Heart left ventricle (tissue), 16 donors: Measurements from ENCODE around the gene DCLK3. TPM values are rescaled to one million over a fixed set of nuclear protein-coding genes. Genes with fewer than 3 reads are reported as not detected.

Experiments
- ATAC-seq, 4 donors: fragments of 200-7000 bp; cut with Tn5 transposase; one replicate each; pipeline ENCODE4 v1.9.1; 2020 to 2022; ENCODE audit warnings: moderate library complexity in 4 of 4, mild to moderate bottlenecking in 3 of 4, moderate number of reproducible peaks in 1 of 4
- DNase-seq, 5 donors: peaks; one replicate each; pipeline ENCODE4 v3.0.0-alpha.2; 2020
- H3K27ac ChIP-seq, 12 donors: fragments of 200-600 bp; sonication (generic) in 4 of 12; one replicate each; pipeline versions ENCODE4 v1.5.0 to v1.8.0; 2016 to 2022; ENCODE audit warnings: mild to moderate bottlenecking in 2 of 12
- H3K27me3 ChIP-seq, 9 donors: fragments of 200-600 bp; sonication (generic) in 2 of 9; one replicate each; pipeline versions ENCODE4 v1.5.1 to v1.8.0; 2016 to 2022; ENCODE audit warnings: mild to moderate bottlenecking in 3 of 9
- H3K36me3 ChIP-seq, 9 donors: fragments of 200-600 bp; sonication (generic) in 2 of 9; one replicate each; pipeline versions ENCODE4 v1.5.0 to v1.8.0; 2018 to 2022; ENCODE audit warnings: mild to moderate bottlenecking in 2 of 9
- H3K4me1 ChIP-seq, 12 donors: fragments of 200-600 bp; sonication (generic) in 4 of 12; one replicate each; pipeline versions ENCODE4 v1.5.0 to v1.8.0; 2016 to 2022; ENCODE audit warnings: mild to moderate bottlenecking in 3 of 12
- H3K4me3 ChIP-seq, 12 donors: fragments of 200-600 bp; sonication (generic) in 4 of 12; one replicate each; pipeline versions ENCODE4 v1.5.0 to v1.8.0; 2017 to 2022; ENCODE audit warnings: mild to moderate bottlenecking in 9 of 12, moderate library complexity in 4 of 12
- H3K9me3 ChIP-seq, 12 donors: fragments of 200-600 bp; sonication (generic) in 4 of 12; one replicate each; pipeline versions ENCODE4 v1.5.0 to v1.8.0; 2016 to 2022; ENCODE audit warnings: mild to moderate bottlenecking in 1 of 12
- CTCF ChIP-seq, 12 donors: fragments of 200-600 bp; sonication (generic) in 4 of 12; IDR thresholded peaks; one replicate each; pipeline versions ENCODE4 v1.5.0 to v1.8.0; 2018 to 2022; ENCODE audit warnings: antibody characterized with exemption in 12 of 12, mild to moderate bottlenecking in 5 of 12
- POLR2A ChIP-seq, 2 donors: fragments of 450-650 bp; IDR thresholded peaks; one replicate each; pipeline ENCODE4 v1.6.1; 2017; ENCODE audit warnings: antibody characterized with exemption in 2 of 2, mild to moderate bottlenecking in 2 of 2, moderate library complexity in 2 of 2
- WGBS, 4 donors: extraction: QIAGEN DNeasy Blood & Tissue Kit in 2 of 4; methylation state at CpG; one replicate each; pipeline versions ENCODE4 v1.1.5 to v1.1.7; 2013 to 2018; 5-methylcytosine and 5-hydroxymethylcytosine counted together
- intact Hi-C, 10 donors: fragments of 100-400 bp; cut with DNase I; formaldehyde crosslinking; loops; one replicate each; pipeline versions ENCODE4 v1.11.1 to v1.14.2; 2022
- polyA plus RNA-seq, 2 donors: library from polyadenylated mRNA; stranded (reverse); fragments of 200-250 nt; gene quantifications; one replicate each; pipeline ENCODE4 v1.2.3, GENCODE V29; 2013
- total RNA-seq, 9 donors: library from RNA; depleted of rRNA in 2 of 9; stranded (reverse); fragments of >200 nt in 2 of 9; fragmentation: NEBNext Ultra II Directional in 3 of 9; extraction: Animal tissue kit (Norgen Biotek cat#: 25700) in 3 of 9; gene quantifications; one replicate each; pipeline versions ENCODE4 v1.1.0 to v1.2.4, GENCODE V29; 2016 to 2023
- donor health status: ischemic (EF 13 %, LVEDD 7.1; RV severe dilation, severe dysfunction).
- donor health status: healthy with polysubstance abuse.
- donor health status: DM: no; HTN: yes; CAD: no.
- donor health status: DM: no; HTN: no; CAD: no.
- donor health status: ischemic (EF 25% LVEDD 6.9; RV normal size, moderate dysfunction).
- donor health status: ischemic (EF 25% LVEDD 5.7; RV mildly dilated, moderate dysfunction).
- donor health status: healthy.
- donor health status: DM: yes; HTN: yes; CAD: no.
- donor health status: ischemic (EF 35%, LVEDD 5.7; RV mildly dilated, moderate dysfunction).
- donor health status: nonischemic (EF 11% LVEDD 7.7; RV severe dilation, severe dysfunction).
- donor health status: DM: yes; HTN: yes; CAD: no.
- donor health status: PGD.
- donor health status: ischemic (EF 29% LVEDD 5.4; RV normal size, mild dysfunction).
- donor health status: nonischemic (EF 23%, LVEDD 6.1; RV moderate dilation, normal function).

The DCLK3 gene
- total and polyA plus RNA-seq, 11 donors: 0.08 to 0.48 (median 0.15) TPM; not detected in 1

- no peaks in the 10 kb centered on the region for H3K36me3 ChIP-seq
- ATAC-seq: no peak
- intact Hi-C loops: no loop called here
- DNase-seq: no peak
- H3K27ac ChIP-seq: no peak overlapping the region
- H3K4me1 ChIP-seq: peaks cover 0 to 14% (median 0%) of the 10 kb centered on the region in 12 donors
- peaks cover 5 to 53% (median 24%) of the 10 kb centered on the region in 9 donors for H3K27me3 ChIP-seq
- TF ChIP-seq POLR2A (IDR thresholded peaks at IDR 0.05) (no peak), CTCF (IDR thresholded peaks at IDR 0.05) (no peak)
- WGBS, 4 donors: 88 to 93% (median 91%) methylated on average over 3 of the region's 3 CpGs
- no peaks in the 10 kb centered on the region for H3K9me3 ChIP-seq
- H3K4me3 ChIP-seq: no peak overlapping the region
These were observed 2.6 kb downstream of the DCLK3 start for GRCh38 chr3:36761779-36762178.

GRCh38 chr3:36756269-36756668 is 8.1 kb downstream of the DCLK3 start:
- Histone ChIP-seq H3K36me3 (no peaks in the 10 kb centered on the region), H3K4me3 (no peak overlapping the region), H3K27ac (no peak overlapping the region), H3K4me1 (peaks cover 0 to under 1% (median 0%) of the 10 kb centered on the region in 12 donors), H3K9me3 (no peaks in the 10 kb centered on the region), H3K27me3 (peaks cover 0 to 18% (median 0%) of the 10 kb centered on the region in 9 donors)
- 73 to 100% (median 96%) methylated on average over 1 of the region's 1 CpG for WGBS, 4 donors
- DNase-seq (no peak), ATAC-seq (no peak)
- no peak for TF ChIP-seq POLR2A (IDR thresholded peaks at IDR 0.05)
- TF ChIP-seq CTCF (IDR thresholded peaks at IDR 0.05): no peak
- intact Hi-C loops: no loop called here

- Histone ChIP-seq H3K27ac (no peak overlapping the region), H3K4me1 (peaks cover 0 to 3% (median 0%) of the 10 kb centered on the region in 12 donors), H3K36me3 (no peaks in the 10 kb centered on the region), H3K27me3 (peaks cover 0 to 12% (median 0%) of the 10 kb centered on the region in 9 donors), H3K9me3 (peaks cover 0 to 8% (median 0%) of the 10 kb centered on the region in 12 donors), H3K4me3 (no peak overlapping the region)
- no peak for TF ChIP-seq CTCF (IDR thresholded peaks at IDR 0.05)
- intact Hi-C loops: no loop called here
- ATAC-seq (no peak), DNase-seq (no peak)
- WGBS, 4 donors: 79 to 83% (median 80%) methylated on average over 1 of the region's 1 CpG
These were observed 13.0 kb downstream of the DCLK3 start for GRCh38 chr3:36751326-36751725.

- Histone ChIP-seq H3K4me1 (peaks cover 0 to 3% (median 0%) of the 10 kb centered on the region in 12 donors), H3K27me3 (peaks cover 0 to 10% (median 0%) of the 10 kb centered on the region in 9 donors), H3K27ac (no peak overlapping the region), H3K4me3 (no peak overlapping the region), H3K36me3 (no peaks in the 10 kb centered on the region), H3K9me3 (peaks cover 0 to 8% (median 0%) of the 10 kb centered on the region in 12 donors)
- intact Hi-C loops: no loop called here
- ATAC-seq (peak in 2 of 4 donors; percentile 67 to 80), DNase-seq (no peak)
- no peak for TF ChIP-seq CTCF (IDR thresholded peaks at IDR 0.05)
- TF ChIP-seq POLR2A (IDR thresholded peaks at IDR 0.05): no peak
- 52 to 58% (median 53%) methylated on average over 6 of the region's 6 CpGs for WGBS, 4 donors
These were observed 13.6 kb downstream of the DCLK3 start for GRCh38 chr3:36750737-36751136.
